HUDEP-2 (cell line): ENCODE data around the gene FGF12.

Source experiments
- DNase-seq, 76 experiments: peaks; one replicate each; lab custom pipeline; 2025; ENCODE audit not compliant: unreplicated experiment in 76 of 76; lab: John Stamatoyannopoulos, UW

Gene FGF12

GRCh38 chr3:192433704-192434103, 293.6 kb downstream of the FGF12 start:
- DNase-seq: no peak

GRCh38 chr3:192422997-192423342, 304.4 kb downstream of the FGF12 start:
- DNase-seq: peak in 1 of 76 experiments; percentile 1

- DNase-seq: no peak
Measured at GRCh38 chr3:192422321-192422996, 304.9 kb downstream of the FGF12 start.

- DNase-seq: no peak
Measured at GRCh38 chr3:192419312-192419711, 308.0 kb downstream of the FGF12 start.

- DNase-seq: no peak
Measured at GRCh38 chr3:192417559-192418055, 309.7 kb downstream of the FGF12 start.

GRCh38 chr3:192417017-192417416, 310.3 kb downstream of the FGF12 start:
- DNase-seq: no peak

GRCh38 chr3:192413461-192413860, 313.9 kb downstream of the FGF12 start:
- no peak for DNase-seq

GRCh38 chr3:192410684-192410960, 316.7 kb downstream of the FGF12 start:
- no peak for DNase-seq

GRCh38 chr3:192409838-192410683, 317.3 kb downstream of the FGF12 start:
- DNase-seq: no peak

- DNase-seq: no peak
Measured at GRCh38 chr3:192409201-192409837, 318.0 kb downstream of the FGF12 start.

GRCh38 chr3:192408647-192409200, 318.6 kb downstream of the FGF12 start:
- no peak for DNase-seq

- no peak for DNase-seq
Measured at GRCh38 chr3:192408007-192408646, 319.2 kb downstream of the FGF12 start.

- DNase-seq: no peak
Measured at GRCh38 chr3:192399767-192400166, 327.6 kb downstream of the FGF12 start.

GRCh38 chr3:192397012-192397411, 330.3 kb downstream of the FGF12 start:
- DNase-seq: no peak

GRCh38 chr3:192395506-192395905, 331.8 kb downstream of the FGF12 start:
- DNase-seq: no peak

GRCh38 chr3:192392986-192393385, 334.4 kb downstream of the FGF12 start:
- no peak for DNase-seq

GRCh38 chr3:192382861-192383260, 344.5 kb downstream of the FGF12 start:
- DNase-seq: no peak

- DNase-seq: no peak
Measured at GRCh38 chr3:192373586-192373985, 353.8 kb downstream of the FGF12 start.

GRCh38 chr3:192373032-192373431, 354.3 kb downstream of the FGF12 start:
- no peak for DNase-seq

GRCh38 chr3:192372616-192373015, 354.7 kb downstream of the FGF12 start:
- DNase-seq: no peak

- DNase-seq: no peak
Measured at GRCh38 chr3:192371870-192372400, 355.4 kb downstream of the FGF12 start.
